ENCODE measurements around the gene GNB1.
"Not testable (repeated sequence)": the region's sequence is repeated elsewhere in the genome, so short reads cannot be mapped to it uniquely, and the experiment has no call there.

Gene GNB1

DNA sequence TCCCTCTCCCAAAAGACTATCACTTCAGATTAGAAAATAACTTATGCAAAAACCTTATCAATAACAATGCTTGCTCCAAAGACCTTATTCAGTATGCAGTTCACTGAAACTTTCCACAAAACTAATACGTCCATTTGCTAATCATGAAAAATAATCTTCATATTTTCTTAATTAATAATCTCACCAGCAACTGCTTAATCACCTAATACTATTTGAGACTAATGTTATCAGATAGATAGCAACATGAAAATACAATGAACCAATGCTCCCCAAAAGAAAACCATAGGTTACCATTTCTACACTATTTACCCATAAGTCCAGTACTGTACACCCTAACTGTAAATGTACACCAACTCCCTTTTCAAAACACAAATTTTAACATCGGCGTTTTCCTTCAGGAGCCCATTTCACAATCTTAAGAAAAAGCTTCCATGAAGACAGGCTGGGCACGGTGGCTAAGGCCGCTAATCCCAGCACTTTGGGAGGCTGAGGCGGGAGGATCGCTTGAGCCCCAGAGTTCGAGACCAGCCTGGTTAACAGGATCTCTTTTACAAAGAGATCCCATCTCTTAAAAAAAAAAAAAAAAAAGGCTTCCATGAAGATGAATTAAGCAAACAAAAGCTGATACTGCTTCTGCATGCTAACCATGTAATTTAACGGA is 1.7 kb downstream of the GNB1 start:
- TF ChIP-seq, protein P1, sequence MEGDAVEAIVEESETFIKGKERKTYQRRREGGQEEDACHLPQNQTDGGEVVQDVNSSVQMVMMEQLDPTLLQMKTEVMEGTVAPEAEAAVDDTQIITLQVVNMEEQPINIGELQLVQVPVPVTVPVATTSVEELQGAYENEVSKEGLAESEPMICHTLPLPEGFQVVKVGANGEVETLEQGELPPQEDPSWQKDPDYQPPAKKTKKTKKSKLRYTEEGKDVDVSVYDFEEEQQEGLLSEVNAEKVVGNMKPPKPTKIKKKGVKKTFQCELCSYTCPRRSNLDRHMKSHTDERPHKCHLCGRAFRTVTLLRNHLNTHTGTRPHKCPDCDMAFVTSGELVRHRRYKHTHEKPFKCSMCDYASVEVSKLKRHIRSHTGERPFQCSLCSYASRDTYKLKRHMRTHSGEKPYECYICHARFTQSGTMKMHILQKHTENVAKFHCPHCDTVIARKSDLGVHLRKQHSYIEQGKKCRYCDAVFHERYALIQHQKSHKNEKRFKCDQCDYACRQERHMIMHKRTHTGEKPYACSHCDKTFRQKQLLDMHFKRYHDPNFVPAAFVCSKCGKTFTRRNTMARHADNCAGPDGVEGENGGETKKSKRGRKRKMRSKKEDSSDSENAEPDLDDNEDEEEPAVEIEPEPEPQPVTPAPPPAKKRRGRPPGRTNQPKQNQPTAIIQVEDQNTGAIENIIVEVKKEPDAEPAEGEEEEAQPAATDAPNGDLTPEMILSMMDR (IDR thresholded peaks at IDR 0.05; ENCODE audit: borderline replicate concordance, control extremely low read depth, extremely low read depth, insufficient read depth, missing control alignments), result no peak
- in situ Hi-C loops (cut with MboI; ENCODE audit: low sequenced_read_pairs, unreplicated experiment), result no loop called here
- DNase-seq (ENCODE audit: low spot score), result no peak

DNA sequence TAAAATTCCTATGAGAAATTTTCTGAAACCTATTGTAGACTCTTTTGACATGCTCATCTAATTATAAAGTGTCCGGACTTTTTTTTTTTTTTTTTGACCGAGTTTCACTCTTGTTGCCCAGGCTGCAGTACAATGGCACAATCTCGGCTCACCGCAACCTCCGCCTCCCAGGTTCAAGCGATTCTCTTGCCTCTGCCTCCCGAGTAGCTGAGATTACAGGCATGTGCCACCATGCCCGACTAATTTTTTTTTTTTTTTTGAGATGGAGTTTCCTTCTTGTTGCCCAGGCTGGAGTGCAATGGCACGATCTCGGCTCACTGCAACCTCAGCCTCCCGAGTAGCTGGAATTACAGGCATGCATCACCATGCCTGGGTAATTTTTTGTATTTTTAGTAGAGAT is 7.0 kb downstream of the GNB1 start:
- DNase-seq (ENCODE audit: low spot score); in situ Hi-C loops (cut with MboI; ENCODE audit: low sequenced_read_pairs, unreplicated experiment): not testable (repeated sequence)

DNA sequence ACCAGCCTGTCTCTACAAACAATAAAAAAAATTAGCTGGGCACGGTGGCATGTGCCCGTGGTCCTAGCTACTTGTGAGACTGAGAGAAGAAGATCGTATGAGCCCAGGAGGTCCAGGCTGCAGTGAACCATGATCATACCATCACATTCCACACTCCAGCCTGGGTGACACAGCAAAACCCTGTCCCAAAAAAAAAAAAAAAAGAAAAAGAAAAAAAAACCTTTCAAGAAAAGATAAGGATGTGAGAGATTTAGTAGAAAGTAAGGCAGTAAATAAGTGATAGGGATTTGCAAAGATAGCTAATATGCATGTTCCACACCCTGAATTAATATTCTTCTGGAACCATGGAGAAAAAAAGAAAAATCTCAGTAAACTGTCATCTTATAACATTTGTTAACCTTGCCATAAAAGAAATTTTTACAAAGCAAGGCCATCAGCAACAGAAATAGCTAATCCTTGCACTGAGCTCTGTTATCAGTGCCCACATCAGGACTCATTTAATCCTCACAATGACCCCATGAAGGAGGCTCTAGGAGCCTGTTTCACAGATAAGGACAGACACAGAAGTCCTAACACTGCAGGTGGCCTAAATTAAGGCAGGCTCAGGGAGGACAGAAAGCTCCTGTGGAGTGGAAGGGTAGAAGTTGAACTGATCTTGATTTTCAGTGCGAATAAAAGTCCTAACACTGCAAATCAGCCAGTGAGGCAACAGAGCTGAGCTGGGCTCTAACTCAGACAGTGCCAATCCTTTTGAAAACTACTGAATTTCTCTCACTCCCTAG is 7.6 kb downstream of the GNB1 start:
- no peak for DNase-seq (ENCODE audit: low spot score)
- TF ChIP-seq, protein P1 (IDR thresholded peaks at IDR 0.05; ENCODE audit: borderline replicate concordance, control extremely low read depth, extremely low read depth, insufficient read depth, missing control alignments), result no peak
- in situ Hi-C loops (cut with MboI; ENCODE audit: low sequenced_read_pairs, unreplicated experiment), result no loop called here

DNA sequence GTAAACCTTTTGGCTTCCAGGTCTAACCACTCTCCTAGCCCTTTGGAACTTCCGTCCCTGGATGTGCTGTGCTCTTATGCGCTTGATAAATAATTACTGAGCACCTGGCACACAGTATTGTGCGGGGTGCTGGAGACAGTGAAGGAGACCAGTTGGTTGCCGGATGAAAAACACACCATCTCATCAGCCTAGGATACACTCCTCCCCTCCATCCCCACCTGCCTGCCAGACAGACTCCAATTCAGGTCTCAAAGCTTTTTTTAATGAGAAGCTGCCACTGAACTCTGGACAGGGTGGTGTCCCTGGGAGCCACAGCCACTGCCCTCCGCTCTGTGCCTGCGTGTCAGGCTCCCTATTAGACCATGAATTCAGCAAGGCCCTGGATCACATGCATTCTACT is 9.2 kb downstream of the GNB1 start:
- in situ Hi-C loops (cut with MboI; ENCODE audit: low sequenced_read_pairs, unreplicated experiment), result no loop called here
- no peak for DNase-seq (ENCODE audit: low spot score)
- TF ChIP-seq, protein P1 (IDR thresholded peaks at IDR 0.05; ENCODE audit: borderline replicate concordance, control extremely low read depth, extremely low read depth, insufficient read depth, missing control alignments), result no peak

DNA sequence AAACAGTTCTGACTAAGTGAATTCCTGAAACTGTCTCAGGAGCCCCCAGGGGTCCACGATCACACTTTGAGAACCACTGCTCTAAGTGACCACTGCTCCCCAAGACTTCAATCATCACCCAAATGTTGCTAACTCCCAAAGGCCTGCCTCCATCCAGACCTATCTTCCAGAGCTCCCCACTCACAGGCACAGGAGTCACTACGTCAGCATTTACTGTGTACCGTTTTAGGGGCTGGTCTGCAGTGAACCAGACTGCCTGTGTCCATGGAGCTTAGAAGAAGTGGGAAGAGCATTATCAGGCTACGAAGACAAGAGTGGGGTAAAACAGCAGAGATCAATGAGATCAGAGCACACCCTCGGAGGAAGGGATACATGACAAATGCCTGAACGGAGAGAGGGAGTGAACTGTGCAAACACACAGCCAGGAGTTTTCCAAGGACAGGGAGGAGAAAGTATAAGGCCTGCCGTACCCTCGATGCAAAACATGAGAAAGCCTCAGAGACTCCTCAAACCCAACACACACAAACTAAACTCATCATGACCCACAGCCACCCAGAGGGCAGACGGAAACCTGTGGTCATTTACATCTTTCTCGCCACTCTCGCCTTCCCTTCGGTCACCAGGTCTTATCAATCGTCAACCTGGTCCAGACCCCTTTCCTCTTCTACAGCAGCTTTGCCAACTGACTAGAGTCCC is 10.1 kb downstream of the GNB1 start:
- no peak for DNase-seq (ENCODE audit: low spot score)
- in situ Hi-C loops (cut with MboI; ENCODE audit: low sequenced_read_pairs, unreplicated experiment), result no loop called here
- TF ChIP-seq, protein P1 (IDR thresholded peaks at IDR 0.05; ENCODE audit: borderline replicate concordance, control extremely low read depth, extremely low read depth, insufficient read depth, missing control alignments), result no peak

DNA sequence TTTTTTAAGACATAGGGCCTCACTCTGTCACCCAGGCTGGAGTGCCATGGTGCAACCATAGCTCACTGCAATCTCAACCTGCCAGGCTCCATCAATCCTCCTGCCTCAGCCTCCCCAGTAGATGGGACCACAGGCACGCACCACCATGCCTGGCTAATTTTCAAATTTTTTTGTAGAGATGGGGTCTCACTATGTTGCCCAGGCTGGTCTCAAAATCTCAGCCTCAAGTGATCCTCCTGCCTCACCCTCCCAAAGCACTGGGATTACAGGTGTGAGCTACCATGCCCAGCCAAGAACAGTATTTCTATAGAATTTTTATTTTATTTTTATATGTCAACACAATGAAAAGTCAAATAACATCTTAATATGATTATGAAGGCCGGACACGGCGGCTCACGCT is 10.9 kb downstream of the GNB1 start:
- TF ChIP-seq, protein P1 (IDR thresholded peaks at IDR 0.05; ENCODE audit: borderline replicate concordance, control extremely low read depth, extremely low read depth, insufficient read depth, missing control alignments), result no peak
- DNase-seq (ENCODE audit: low spot score), result no peak
- in situ Hi-C loops (cut with MboI; ENCODE audit: low sequenced_read_pairs, unreplicated experiment), result no loop called here
